Hematopoietic multipotent progenitor cell treated with erythropoietin and hydrocortisone succinate and interleukin-3 and kit ligand, for 6 days (in vitro differentiated cells): ENCODE data around the gene HBA2.
A peak's percentile ranks its signal among the peaks of the same experiment; 100 is the strongest.
"Not testable (repeated sequence)": the region's sequence is repeated elsewhere in the genome, so short reads cannot be mapped to it uniquely, and the experiment has no call there.

Experiments used
- DNase-seq: peaks from one replicate; pipeline ENCODE4 v3.0.0-alpha.2; 2015

Gene HBA2

DNA sequence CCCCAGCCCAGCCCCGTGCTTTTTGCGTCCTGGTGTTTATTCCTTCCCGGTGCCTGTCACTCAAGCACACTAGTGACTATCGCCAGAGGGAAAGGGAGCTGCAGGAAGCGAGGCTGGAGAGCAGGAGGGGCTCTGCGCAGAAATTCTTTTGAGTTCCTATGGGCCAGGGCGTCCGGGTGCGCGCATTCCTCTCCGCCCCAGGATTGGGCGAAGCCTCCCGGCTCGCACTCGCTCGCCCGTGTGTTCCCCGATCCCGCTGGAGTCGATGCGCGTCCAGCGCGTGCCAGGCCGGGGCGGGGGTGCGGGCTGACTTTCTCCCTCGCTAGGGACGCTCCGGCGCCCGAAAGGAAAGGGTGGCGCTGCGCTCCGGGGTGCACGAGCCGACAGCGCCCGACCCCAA, 3.3 kb downstream of the HBA2 start:
- DNase-seq = not testable (repeated sequence)

GRCh38 chr16:176477-177382, 4.1 kb downstream of the HBA2 start, which contains the start of gene HBA1:
HBA1 (plus strand) TSS chr16:176680; CDS start chr16:176717, 37 bp downstream.
- DNase-seq = not testable (repeated sequence)

- DNase-seq = peak; percentile 57
Observed at GRCh38 chr16:177394-177822, 4.7 kb downstream of the HBA2 start.

GRCh38 chr16:177981-178667, 5.4 kb downstream of the HBA2 start:
- DNase-seq = peak; percentile 73

- DNase-seq = peak; percentile 68
Observed at GRCh38 chr16:178668-179015, 6.0 kb downstream of the HBA2 start.

GRCh38 chr16:179211-180092, 6.8 kb downstream of the HBA2 start:
- peak; percentile 65 for DNase-seq

- DNase-seq = peak; percentile 76
Observed at GRCh38 chr16:180101-180675, 7.5 kb downstream of the HBA2 start, which contains the start of gene HBQ1. HBQ1 (plus strand) TSS chr16:180459; CDS start chr16:180487, 28 bp downstream.

GRCh38 chr16:180681-181564, 8.2 kb downstream of the HBA2 start:
- DNase-seq = peak; percentile 89

DNA sequence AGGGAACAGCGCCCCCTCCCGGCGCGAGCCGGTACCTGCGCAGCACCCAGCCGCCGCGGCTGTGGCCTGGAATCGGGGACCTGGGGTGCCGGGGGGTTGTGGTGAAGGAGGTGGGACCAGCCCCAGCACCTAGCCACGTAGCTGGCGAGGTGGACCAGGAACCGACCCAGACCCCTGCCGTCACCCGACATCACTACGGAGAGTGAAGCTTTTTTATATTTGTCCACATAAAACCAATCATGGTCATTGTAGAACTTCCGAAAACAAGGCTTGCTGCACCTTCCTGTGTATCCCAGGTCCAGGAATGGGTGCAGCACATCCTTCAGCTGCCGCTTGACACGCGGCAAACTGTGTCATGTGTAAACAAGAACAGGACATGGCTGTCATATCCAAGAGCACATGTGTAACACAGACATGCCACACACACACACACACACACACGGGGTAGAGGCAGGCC, 8.9 kb downstream of the HBA2 start:
- DNase-seq = peak; percentile 43

DNA sequence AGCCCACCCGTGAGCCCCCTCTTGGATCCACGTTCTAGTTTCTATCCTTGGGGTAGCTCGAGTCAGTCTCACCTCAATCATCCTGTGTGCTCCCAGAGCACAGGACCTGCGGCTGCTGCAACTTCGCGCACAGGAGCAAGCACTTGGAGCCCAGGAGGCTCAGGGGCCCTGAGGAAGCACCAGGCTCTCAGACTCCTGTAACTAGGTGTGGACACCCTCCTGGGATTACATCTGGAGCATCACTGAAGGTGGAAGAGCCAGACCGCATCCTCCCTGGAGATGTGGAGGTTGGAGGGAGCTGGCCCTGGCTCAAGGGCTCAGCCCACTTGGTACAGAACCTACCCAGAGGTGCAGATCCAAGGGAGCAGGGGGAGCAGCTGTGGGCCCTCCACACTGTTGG, 10.3 kb downstream of the HBA2 start:
- DNase-seq = no peak

DNA sequence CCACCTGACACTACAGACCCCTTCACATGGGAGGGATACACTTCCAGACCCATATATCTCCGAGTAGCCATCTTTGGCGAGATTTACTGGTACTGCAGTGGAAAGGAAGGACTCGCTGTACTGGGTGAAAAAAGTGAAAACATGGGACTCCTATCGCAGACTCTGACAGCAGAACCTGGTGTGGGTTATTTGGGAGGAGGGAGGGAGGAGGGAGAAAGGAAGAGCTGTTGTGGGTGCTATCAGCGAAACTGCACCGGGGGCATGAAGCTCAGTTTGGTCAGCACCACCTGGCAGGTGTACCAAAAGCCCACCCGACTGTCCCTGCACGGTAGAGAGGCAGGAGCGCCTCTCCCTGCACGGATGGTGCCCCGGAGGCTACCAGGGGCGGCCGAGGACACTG, 12.5 kb downstream of the HBA2 start:
- no peak for DNase-seq

DNA sequence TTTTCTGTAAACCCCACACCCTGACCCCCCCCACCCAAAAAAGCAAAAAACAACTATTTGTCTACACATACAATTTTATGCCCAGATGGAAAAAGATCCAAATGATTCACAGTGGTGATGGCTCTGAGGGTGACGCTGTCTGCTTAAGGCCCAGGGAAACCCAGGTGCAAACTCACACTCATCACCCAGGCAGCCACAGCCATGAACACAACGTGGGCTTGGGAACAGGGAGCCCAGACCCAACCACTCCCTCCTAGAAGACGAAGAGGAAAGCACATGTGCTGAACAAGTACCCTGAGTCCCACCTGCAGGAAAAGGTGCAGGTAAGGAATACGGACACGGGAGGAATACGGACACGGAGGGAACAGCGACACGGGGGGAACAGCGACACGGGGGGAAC, 13.0 kb downstream of the HBA2 start:
- DNase-seq = no peak

- no peak for DNase-seq
Observed at GRCh38 chr16:187330-187729, 14.7 kb downstream of the HBA2 start.

- DNase-seq = peak; percentile 64
Observed at GRCh38 chr16:188674-189073, 16.0 kb downstream of the HBA2 start.

DNA sequence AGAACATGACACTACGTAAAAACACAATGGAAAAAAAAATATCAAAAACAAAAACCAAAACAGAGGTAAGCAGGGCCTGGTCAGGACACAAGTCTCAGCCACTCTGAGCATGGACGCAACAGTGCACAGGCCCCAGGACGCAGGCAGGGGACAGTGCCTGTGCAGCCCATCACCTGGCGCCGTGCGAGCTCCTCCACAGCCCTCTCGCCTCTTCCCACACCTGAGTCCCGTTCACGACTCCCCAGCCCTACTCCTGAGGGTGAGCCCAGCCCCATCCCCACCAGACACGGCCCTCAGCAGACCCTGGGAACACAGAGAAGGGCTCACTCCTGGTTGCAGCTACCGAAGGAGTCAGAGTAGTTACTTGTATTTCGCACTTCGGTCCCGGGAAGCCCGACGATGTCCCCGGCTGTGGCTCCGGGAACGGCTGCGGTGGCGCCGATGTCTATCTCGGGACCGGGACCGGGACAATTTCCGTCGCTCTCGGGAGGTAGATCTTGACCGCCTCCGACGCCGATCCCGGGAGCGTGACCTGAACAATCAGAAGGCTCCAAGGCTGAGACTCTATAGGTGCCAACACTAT, 17.0 kb downstream of the HBA2 start:
- DNase-seq = no peak

GRCh38 chr16:191831-192230, 19.2 kb downstream of the HBA2 start:
- no peak for DNase-seq

- DNase-seq = no peak
Observed at GRCh38 chr16:192686-193085, 20.0 kb downstream of the HBA2 start.

GRCh38 chr16:193441-193840, 20.8 kb downstream of the HBA2 start:
- DNase-seq = no peak

- DNase-seq = no peak
Observed at GRCh38 chr16:194516-194915, 21.8 kb downstream of the HBA2 start.

DNA sequence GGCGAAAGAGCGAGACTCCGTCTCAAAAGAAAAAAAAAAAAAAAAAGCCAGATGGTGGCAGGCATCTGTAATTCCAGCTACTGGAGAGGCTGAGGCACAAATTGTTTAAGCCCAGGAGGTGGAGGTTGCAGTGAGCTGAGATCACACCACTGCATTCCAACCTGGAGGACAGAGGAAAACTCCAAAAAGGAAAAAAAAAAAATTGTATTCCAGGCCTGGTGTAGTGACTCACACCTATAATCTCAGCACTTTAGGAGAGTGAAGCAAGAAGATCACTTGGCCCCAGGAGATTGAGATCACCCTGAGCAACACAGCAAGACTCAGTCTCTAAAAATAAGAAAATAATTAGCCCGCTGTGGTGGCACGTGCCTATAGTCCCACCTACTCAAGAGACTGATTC, 27.7 kb downstream of the HBA2 start:
- DNase-seq = no peak

DNA sequence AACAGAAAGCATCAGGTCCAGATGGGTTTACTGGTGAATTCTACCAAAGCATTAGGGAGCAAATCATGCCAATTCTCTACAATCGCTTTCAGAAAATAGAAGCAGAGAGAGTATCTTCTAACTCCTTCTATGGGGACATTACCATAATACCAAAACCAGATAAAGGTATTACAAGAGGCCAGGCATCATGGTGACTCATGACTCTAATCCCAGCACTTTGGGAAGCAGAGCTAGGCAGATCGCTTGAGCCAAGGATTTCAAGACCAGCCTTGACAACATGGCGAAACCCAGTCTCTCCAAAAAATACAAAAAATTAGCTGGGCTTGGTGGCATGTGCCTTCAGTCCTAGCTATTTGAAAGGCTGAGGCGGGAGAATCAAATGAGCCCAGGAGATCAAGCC, 30.6 kb downstream of the HBA2 start:
- DNase-seq = no peak
